GM12878 (cell line): ENCODE results near the gene GSS. TPM values are rescaled to one million over a fixed set of nuclear protein-coding genes. Genes with fewer than 3 reads are reported as not detected.

Experiments used
- ATAC-seq: fragments of 200-7000 bp; cut with Tn5 transposase; 3 replicates; pipeline ENCODE4 v1.9.1; 2020; ENCODE audit warnings: mild to moderate bottlenecking, moderate library complexity
- BruUV-seq: library from RNA; stranded (reverse); fragments of 400-500 nt; replicated peaks from 2 replicates; lab custom pipeline; 2021; lab: Mats Ljungman, UMichigan
- CTCF ChIA-PET: fragments of 300-600 bp; sonication (Branson Sonifier 250); formaldehyde crosslinking; extraction: SDS; loops from one replicate; lab custom pipeline; 2021; ENCODE audit warnings: inconsistent platforms; lab: Yijun Ruan, JAX
- POLR2A ChIA-PET: fragments of 350-600 bp; formaldehyde crosslinking; extraction: SDS; loops from one replicate; lab custom pipeline; 2021; ENCODE audit warnings: inconsistent platforms; lab: Charles Lee
- RAD21 ChIA-PET: fragments of 300-600 bp; sonication (Branson Sonifier 250); formaldehyde crosslinking; loops from one replicate; lab custom pipeline; 2023; ENCODE audit warnings: antibody characterized with exemption; ENCODE audit not compliant: unreplicated experiment; lab: Charles Lee
- SMC1A ChIA-PET: fragments of 300-600 bp; sonication (Branson Sonifier 250); formaldehyde crosslinking; loops from one replicate; lab custom pipeline; 2023; ENCODE audit not compliant: unreplicated experiment, uncharacterized antibody; lab: Charles Lee
- DNase-seq: peaks from one replicate; pipeline ENCODE4 v3.0.0-alpha.2; 2011; ENCODE audit warnings: low read depth, low spot score
- FAIRE-seq: peaks from 3 replicates; lab custom pipeline; 2011; peaks lifted over from hg19 to GRCh38; lab: Jason Lieb, UNC
- H2AFZ ChIP-seq: 2 replicates; pipeline ENCODE4 v1.6.0; 2011; ENCODE audit warnings: low read depth, low read length, control low read depth; ENCODE audit not compliant: control insufficient read depth
- H3K27ac ChIP-seq: 2 replicates; pipeline ENCODE4 v1.5.1; 2011; ENCODE audit warnings: control low read depth; ENCODE audit not compliant: control insufficient read depth, insufficient read depth
- H3K27me3 ChIP-seq, 2 experiments: replicated peaks in 1 of 2; 2 replicates each; pipeline versions ENCODE4 v1.6.0 to v1.6.1; 2011; ENCODE audit warnings: low read length in 1 of 2; ENCODE audit not compliant: control insufficient read depth in 2 of 2, insufficient read depth in 2 of 2
- H3K36me3 ChIP-seq, 2 experiments: 2 replicates each; pipeline ENCODE4 v1.5.1; 2011; ENCODE audit warnings: low read length in 1 of 2; ENCODE audit not compliant: control insufficient read depth in 2 of 2, insufficient read depth in 2 of 2
- H3K4me1 ChIP-seq: 2 replicates; pipeline ENCODE4 v1.6.1; 2011; ENCODE audit warnings: mild to moderate bottlenecking, low read length, moderate library complexity, mixed read lengths; ENCODE audit not compliant: control insufficient read depth, insufficient read depth
- H3K4me2 ChIP-seq: 2 replicates; pipeline ENCODE4 v1.6.0; 2011; ENCODE audit warnings: control low read depth; ENCODE audit not compliant: control insufficient read depth, insufficient read depth
- H3K4me3 ChIP-seq: fragments of 200-600 bp; sonication (generic); 2 replicates; pipeline ENCODE4 v1.5.1; 2016
- H3K79me2 ChIP-seq: 2 replicates; pipeline ENCODE4 v1.6.0; 2011; ENCODE audit warnings: low read length; ENCODE audit not compliant: control insufficient read depth, insufficient read depth
- H3K9ac ChIP-seq: 2 replicates; pipeline ENCODE4 v1.8.0; 2011; ENCODE audit warnings: low read length, control low read depth, mixed read lengths; ENCODE audit not compliant: control insufficient read depth, insufficient read depth
- H3K9me3 ChIP-seq: replicated peaks from 3 replicates; pipeline ENCODE4 v1.5.1; 2011; ENCODE audit warnings: mild to moderate bottlenecking, low read length; ENCODE audit not compliant: control insufficient read depth, insufficient read depth
- H4K20me1 ChIP-seq: 2 replicates; pipeline ENCODE4 v1.6.0; 2011; ENCODE audit not compliant: control insufficient read depth, insufficient read depth
- ASH2L ChIP-seq: fragments of 300-600, 200-600 bp; sonication (generic); IDR thresholded peaks from 2 replicates; pipeline ENCODE4 v1.6.1; 2017; ENCODE audit warnings: low read depth, mild to moderate bottlenecking, borderline replicate concordance
- BACH1 ChIP-seq: fragments of 450-650 bp; IDR thresholded peaks from 2 replicates; pipeline ENCODE4 v1.6.1; 2017; ENCODE audit warnings: mild to moderate bottlenecking, borderline replicate concordance
- BRCA1 ChIP-seq: IDR thresholded peaks from 2 replicates; pipeline ENCODE4 v1.6.1; 2011; ENCODE audit warnings: low read depth, low read length, improper control_type of control experiment
- CBFB ChIP-seq: IDR thresholded peaks from 2 replicates; pipeline ENCODE4 v1.6.1; 2016; ENCODE audit warnings: antibody characterized with exemption, low read depth
- DPF2 ChIP-seq: fragments of 450-650 bp; IDR thresholded peaks from 2 replicates; pipeline ENCODE4 v1.6.1; 2017; ENCODE audit warnings: mild to moderate bottlenecking
- EP300 ChIP-seq, 2 experiments: fragments of 150-350 bp in 1 of 2; IDR thresholded peaks; 2 replicates each; pipeline ENCODE4 v1.6.1; 2011 to 2012; ENCODE audit warnings: low read depth in 2 of 2, low read length in 2 of 2, borderline replicate concordance in 1 of 2, improper control_type of control experiment in 1 of 2, inconsistent platforms in 1 of 2; ENCODE audit not compliant: control insufficient read depth in 1 of 2
- EZH2 ChIP-seq: IDR thresholded peaks from 2 replicates; pipeline ENCODE4 v1.6.1; 2012; ENCODE audit warnings: low read depth, mild to moderate bottlenecking, control low read depth, inconsistent platforms, low read length, borderline replicate concordance; ENCODE audit not compliant: control insufficient read depth
- FOXM1 ChIP-seq: IDR thresholded peaks from 2 replicates; pipeline ENCODE4 v1.6.1; 2012; ENCODE audit warnings: low read depth, mild to moderate bottlenecking, inconsistent platforms, low read length, moderate library complexity
- GABPA ChIP-seq: IDR thresholded peaks from 2 replicates; pipeline ENCODE4 v1.6.1; 2014; ENCODE audit warnings: antibody characterized with exemption, low read depth, mild to moderate bottlenecking, inconsistent platforms
- HDAC6 ChIP-seq: fragments of 200-600 bp; sonication (generic); IDR thresholded peaks from one replicate; pipeline ENCODE4 v1.8.0; 2017; ENCODE audit warnings: antibody characterized with exemption; ENCODE audit not compliant: unreplicated experiment
- IRF4 ChIP-seq: IDR thresholded peaks from 2 replicates; pipeline ENCODE4 v1.6.1; 2011; ENCODE audit warnings: low read depth, low read length
- MTA2 ChIP-seq: fragments of 450-650 bp; IDR thresholded peaks from 2 replicates; pipeline ENCODE4 v1.6.1; 2016; ENCODE audit warnings: low read depth, mild to moderate bottlenecking, moderate library complexity
- MYB ChIP-seq: fragments of 150-350 bp; IDR thresholded peaks from 2 replicates; pipeline ENCODE4 v1.6.1; 2014; ENCODE audit warnings: mild to moderate bottlenecking, low read depth, low read length, borderline replicate concordance
- NFIC ChIP-seq: IDR thresholded peaks from 2 replicates; pipeline ENCODE4 v1.6.1; 2012; ENCODE audit warnings: low read depth, mild to moderate bottlenecking, inconsistent platforms, low read length, moderate library complexity
- NRF1 ChIP-seq: conservative IDR thresholded peaks from 2 replicates; pipeline ENCODE4 v1.6.1; 2011; ENCODE audit warnings: mild to moderate bottlenecking, low read depth, low read length, improper control_type of control experiment
- PML ChIP-seq: IDR thresholded peaks from 2 replicates; pipeline ENCODE4 v1.6.1; 2012; ENCODE audit warnings: low read length, inconsistent platforms
- POLR2A ChIP-seq: IDR thresholded peaks from 2 replicates; pipeline ENCODE4 v1.6.1; 2011; ENCODE audit warnings: low read depth, mild to moderate bottlenecking, low read length
- POLR2AphosphoS2 ChIP-seq: IDR thresholded peaks from 2 replicates; pipeline ENCODE4 v1.6.1; 2011; ENCODE audit warnings: low read depth, mild to moderate bottlenecking, low read length, improper control_type of control experiment, moderate library complexity
- POU2F2 ChIP-seq: IDR thresholded peaks from 3 replicates; pipeline ENCODE4 v1.6.1; 2011; ENCODE audit warnings: low read depth, mild to moderate bottlenecking, low read length, borderline replicate concordance
- SMARCA5 ChIP-seq: fragments of 450-650 bp; IDR thresholded peaks from 2 replicates; pipeline ENCODE4 v1.6.1; 2017; ENCODE audit warnings: mild to moderate bottlenecking
- SREBF2 ChIP-seq: IDR thresholded peaks from 2 replicates; pipeline ENCODE4 v1.6.1; 2012; ENCODE audit warnings: mild to moderate bottlenecking, low read length
- SRF ChIP-seq, 2 experiments: IDR thresholded peaks; 2 replicates each; pipeline ENCODE4 v1.6.1; 2011; ENCODE audit warnings: low read depth in 2 of 2, low read length in 2 of 2, mild to moderate bottlenecking in 1 of 2, moderate library complexity in 1 of 2
- STAT3 ChIP-seq: IDR thresholded peaks from 2 replicates; pipeline ENCODE4 v1.6.1; 2011; ENCODE audit warnings: low read depth, low read length, improper control_type of control experiment
- TCF3 ChIP-seq: IDR thresholded peaks from 2 replicates; pipeline ENCODE4 v1.6.1; 2012; ENCODE audit warnings: low read depth, mild to moderate bottlenecking, low read length, borderline replicate concordance; ENCODE audit not compliant: insufficient read depth
- WRNIP1 ChIP-seq: IDR thresholded peaks from 2 replicates; pipeline ENCODE4 v1.6.1; 2011; ENCODE audit warnings: low read depth, low read length, improper control_type of control experiment, borderline replicate concordance
- ZNF384 ChIP-seq: IDR thresholded peaks from 2 replicates; pipeline ENCODE4 v1.6.1; 2012; ENCODE audit warnings: low read depth, mild to moderate bottlenecking, low read length, improper control_type of control experiment, borderline replicate concordance
- WGBS: methylation state at CpG from one replicate; pipeline ENCODE4 v1.1.6; 2016; ENCODE audit warnings: low lambda C conversion rate; ENCODE audit not compliant: insufficient replicate concordance, insufficient coverage; ENCODE audit errors: missing lambda C conversion rate; 5-methylcytosine and 5-hydroxymethylcytosine counted together
- in situ Hi-C: fragments of 300-500 bp; cut with MboI; formaldehyde crosslinking; loops from 9 replicates; pipeline ENCODE4 v1.14.3; 2018; ENCODE audit warnings: mixed read lengths
- intact Hi-C: fragments of 100-400 bp; cut with micrococcal nuclease; formaldehyde crosslinking; loops from one replicate; pipeline ENCODE4 v1.14.2; 2022; ENCODE audit not compliant: unreplicated experiment
- polyA plus RNA-seq, 11 experiments: library from polyadenylated mRNA; depleted of rRNA in 4 of 11; unstranded in 6 of 11; stranded (reverse) in 5 of 11; fragments of >200 nt; fragmentation: Nextera tagmentation in 4 of 11; fragmentation: Illumina TruSeq in 1 of 11; extraction: Ambion mirVana in 4 of 11; extraction: Trizol in 1 of 11; gene quantifications; 1 replicate in 1 of 11; 2 replicates in 10 of 11; pipeline versions ENCODE4 v1.2.1 to v1.2.3, GENCODE V29; 2011 to 2016; ENCODE audit warnings: inconsistent platforms in 2 of 11, missing spikeins in 2 of 11, low read depth in 1 of 11
- total RNA-seq, 4 experiments: library from RNA; depleted of rRNA in 3 of 4; stranded (reverse); fragments of >200 nt in 3 of 4; fragmentation: Illumina TruSeq in 1 of 4; extraction: Trizol in 1 of 4; gene quantifications; 2 replicates each; pipeline versions ENCODE4 v1.2.1 to v1.2.3, GENCODE V29; 2013 to 2021
- TF ChIP-seq, protein P1 (sequence below): fragments of 450-650 bp; IDR thresholded peaks from 2 replicates; pipeline ENCODE4 v1.6.1; 2016; ENCODE audit warnings: mild to moderate bottlenecking

GSS gene
- total and polyA plus RNA-seq, 10 of the 15 experiments (the other 5 are each of a cell fraction or from before 2014, with no cell fraction given), result 12.7 to 120 (median 67.4) TPM

DNA sequence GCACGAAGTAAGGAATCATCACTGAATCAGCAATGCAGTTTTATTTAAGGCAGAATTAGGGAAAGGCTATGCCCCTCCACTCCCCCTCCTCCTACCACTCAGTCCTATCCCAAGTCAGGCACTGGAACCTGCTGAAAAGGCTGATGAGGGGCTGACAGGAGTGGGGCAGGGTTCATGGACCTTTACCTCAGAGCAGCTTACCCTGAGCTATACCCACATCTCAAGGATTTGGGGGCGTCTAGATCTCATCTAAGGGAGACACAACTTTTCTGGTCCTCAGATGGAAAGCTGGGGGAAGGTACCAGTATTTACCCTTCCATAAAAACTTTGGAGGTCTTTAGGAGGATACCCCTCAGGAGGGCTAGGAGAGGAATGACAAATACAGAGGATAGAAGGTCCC, 27.2 kb downstream of the GSS start (continued):
- TF ChIP-seq STAT3 (no peak), EZH2 (no peak), POLR2A (no peak), SMARCA5 (no peak), DPF2 (no peak), ZNF384 (no peak), MTA2 (no peak), BACH1 (no peak), FOXM1 (no peak), WRNIP1 (no peak), EP300 (IDR thresholded peaks at IDR 0.05; ENCODE audit: borderline replicate concordance in 1 of 2, control insufficient read depth in 1 of 2, low read depth in 2 of 2, low read length in 2 of 2) (no peak)

DNA sequence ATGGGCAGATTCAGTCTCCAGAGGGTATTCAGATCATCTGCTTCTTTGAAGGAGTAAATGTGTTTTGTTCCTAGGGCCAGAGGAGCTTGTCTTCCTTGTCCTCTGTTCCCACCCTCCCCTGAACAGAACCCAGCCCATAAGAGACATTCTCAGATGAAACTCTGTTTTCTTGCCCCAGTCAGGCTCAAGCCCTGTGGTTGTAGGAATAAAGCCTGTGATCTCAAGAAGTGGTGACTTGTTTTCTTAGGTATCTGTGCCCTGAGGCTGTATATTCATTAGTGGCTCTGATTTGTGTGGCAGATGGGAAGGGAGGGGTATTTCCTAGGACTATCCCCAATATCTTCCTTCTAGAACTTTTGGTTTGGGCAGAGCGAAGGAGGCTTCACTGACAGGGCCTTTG, 27.9 kb downstream of the GSS start:
- RAD21 ChIA-PET, result no interaction called here
- Histone ChIP-seq H2AFZ (no peak overlapping the region), H3K9me3 (no peaks in the 10 kb centered on the region), H4K20me1 (no peaks in the 10 kb centered on the region), H3K4me3 (no peak overlapping the region), H3K27me3 (no peaks in the 10 kb centered on the region), H3K4me1 (no peaks in the 10 kb centered on the region), H3K79me2 (no peaks in the 10 kb centered on the region), H3K9ac (no peak overlapping the region), H3K4me2 (no peak overlapping the region), H3K36me3 (peaks cover 6 to 8% of the 10 kb centered on the region in 2 experiments; a peak in 3 of 4 replicates), H3K27ac (no peak overlapping the region)
- SMC1A ChIA-PET, result no interaction called here
- ATAC-seq (no peak), DNase-seq (no peak), FAIRE-seq (no peak)
- intact Hi-C loops, result no loop called here
- BruUV-seq, result no TSS peak
- in situ Hi-C loops, result no loop called here
- POLR2A ChIA-PET, result interaction anchor here (0.6 kb wide), 1 partner anchor 168 kb away, joined by 7 read pairs; no protein-coding TSS in a partner anchor
- CTCF ChIA-PET, result interaction anchor here (0.6 kb wide), 2 partner anchors 10 to 15 kb away, joined by 3 read pairs; no protein-coding TSS in a partner anchor
- WGBS, result 85% methylated on average over 1 of the region's 1 CpG
- TF ChIP-seq NFIC (no peak), MYB (no peak), SREBF2 (no peak), SRF (IDR thresholded peaks at IDR 0.05; ENCODE audit: low read depth in 2 of 2, low read length in 2 of 2) (no peak), IRF4 (no peak), ASH2L (no peak), HDAC6 (no peak), TCF3 (no peak), PML (no peak), GABPA (no peak), NRF1 (no peak), BRCA1 (no peak), CBFB (no peak), POU2F2 (no peak), POLR2AphosphoS2 (no peak), DPF2 (no peak)
- TF ChIP-seq, protein P1, sequence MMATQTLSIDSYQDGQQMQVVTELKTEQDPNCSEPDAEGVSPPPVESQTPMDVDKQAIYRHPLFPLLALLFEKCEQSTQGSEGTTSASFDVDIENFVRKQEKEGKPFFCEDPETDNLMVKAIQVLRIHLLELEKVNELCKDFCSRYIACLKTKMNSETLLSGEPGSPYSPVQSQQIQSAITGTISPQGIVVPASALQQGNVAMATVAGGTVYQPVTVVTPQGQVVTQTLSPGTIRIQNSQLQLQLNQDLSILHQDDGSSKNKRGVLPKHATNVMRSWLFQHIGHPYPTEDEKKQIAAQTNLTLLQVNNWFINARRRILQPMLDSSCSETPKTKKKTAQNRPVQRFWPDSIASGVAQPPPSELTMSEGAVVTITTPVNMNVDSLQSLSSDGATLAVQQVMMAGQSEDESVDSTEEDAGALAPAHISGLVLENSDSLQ, result no peak
